ENCODE results near the gene TUBB4B.
A peak's percentile ranks its signal among the peaks of the same experiment; 100 is the strongest.
"Not testable (repeated sequence)": the region's sequence is repeated elsewhere in the genome, so short reads cannot be mapped to it uniquely, and the experiment has no call there.

The TUBB4B gene

DNA sequence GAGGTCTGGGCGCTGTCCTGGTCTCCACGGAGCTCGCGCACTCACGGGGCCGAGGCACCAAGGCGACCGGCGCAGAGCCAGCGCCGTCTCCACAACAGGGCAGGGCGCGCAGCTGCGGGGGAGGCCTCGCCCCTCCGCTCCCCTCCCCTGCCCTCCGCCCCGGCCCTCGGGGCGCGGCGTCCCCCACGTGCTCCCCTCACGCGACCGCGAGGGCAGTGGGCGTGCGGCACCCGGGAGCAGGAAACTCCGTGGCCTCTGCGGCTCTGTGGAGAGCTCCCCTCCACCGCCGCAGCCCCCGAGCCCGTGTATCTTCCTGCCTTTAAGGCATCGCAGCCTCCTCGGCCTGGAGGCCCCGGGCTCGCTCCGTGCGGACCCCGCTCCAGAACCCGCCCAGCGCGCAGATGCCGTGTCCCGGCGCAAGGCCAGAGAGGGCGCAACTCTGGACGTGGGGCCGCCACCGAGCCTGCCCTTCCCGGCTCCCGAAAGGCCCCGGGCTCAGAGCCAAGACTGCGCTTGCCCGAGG is 708 bp upstream of the TUBB4B start:
- Histone ChIP-seq H3K27ac (ENCODE audit: low read depth, low read length) (peak overlapping the region; percentile 91), H3K4me2 (ENCODE audit: low read depth, low read length, poor library complexity, severe bottlenecking) (peak overlapping the region; percentile 83), H2AFZ (ENCODE audit: low read depth, low read length, severe bottlenecking) (peak overlapping the region; percentile 86), H3K9me3 (ENCODE audit: insufficient read depth, low read length) (no peaks in the 10 kb centered on the region), H3K9ac (ENCODE audit: low read length) (peak overlapping the region; percentile 95), H3K27me3 (ENCODE audit: low read length) (no peaks in the 10 kb centered on the region), H3K79me2 (ENCODE audit: insufficient read depth, low read length) (peaks cover 15% of the 10 kb centered on the region), H3F3A (ENCODE audit: insufficient read depth) (peaks cover 7% of the 10 kb centered on the region; the same call in 1 of the 2 replicates), H3K4me3 (ENCODE audit: insufficient read depth, low read length, poor library complexity, severe bottlenecking) (peak overlapping the region; percentile 85), H4K20me1 (ENCODE audit: low read depth, low read length) (peaks cover 9% of the 10 kb centered on the region; the same call in 1 of the 2 replicates), H3K36me3 (ENCODE audit: low read length) (peaks cover 8% of the 10 kb centered on the region; the same call in 1 of the 2 replicates), H3K9me2 (replicated peaks; ENCODE audit: insufficient read depth, low read length) (no peaks in the 10 kb centered on the region)
- TF ChIP-seq EZH2phosphoT487 (conservative IDR thresholded peaks at IDR 0.05; ENCODE audit: low read length): no peak
- TF ChIP-seq, protein P1, sequence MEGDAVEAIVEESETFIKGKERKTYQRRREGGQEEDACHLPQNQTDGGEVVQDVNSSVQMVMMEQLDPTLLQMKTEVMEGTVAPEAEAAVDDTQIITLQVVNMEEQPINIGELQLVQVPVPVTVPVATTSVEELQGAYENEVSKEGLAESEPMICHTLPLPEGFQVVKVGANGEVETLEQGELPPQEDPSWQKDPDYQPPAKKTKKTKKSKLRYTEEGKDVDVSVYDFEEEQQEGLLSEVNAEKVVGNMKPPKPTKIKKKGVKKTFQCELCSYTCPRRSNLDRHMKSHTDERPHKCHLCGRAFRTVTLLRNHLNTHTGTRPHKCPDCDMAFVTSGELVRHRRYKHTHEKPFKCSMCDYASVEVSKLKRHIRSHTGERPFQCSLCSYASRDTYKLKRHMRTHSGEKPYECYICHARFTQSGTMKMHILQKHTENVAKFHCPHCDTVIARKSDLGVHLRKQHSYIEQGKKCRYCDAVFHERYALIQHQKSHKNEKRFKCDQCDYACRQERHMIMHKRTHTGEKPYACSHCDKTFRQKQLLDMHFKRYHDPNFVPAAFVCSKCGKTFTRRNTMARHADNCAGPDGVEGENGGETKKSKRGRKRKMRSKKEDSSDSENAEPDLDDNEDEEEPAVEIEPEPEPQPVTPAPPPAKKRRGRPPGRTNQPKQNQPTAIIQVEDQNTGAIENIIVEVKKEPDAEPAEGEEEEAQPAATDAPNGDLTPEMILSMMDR (IDR thresholded peaks at IDR 0.05; ENCODE audit: insufficient read depth, low read length, poor library complexity, severe bottlenecking): no peak

DNA sequence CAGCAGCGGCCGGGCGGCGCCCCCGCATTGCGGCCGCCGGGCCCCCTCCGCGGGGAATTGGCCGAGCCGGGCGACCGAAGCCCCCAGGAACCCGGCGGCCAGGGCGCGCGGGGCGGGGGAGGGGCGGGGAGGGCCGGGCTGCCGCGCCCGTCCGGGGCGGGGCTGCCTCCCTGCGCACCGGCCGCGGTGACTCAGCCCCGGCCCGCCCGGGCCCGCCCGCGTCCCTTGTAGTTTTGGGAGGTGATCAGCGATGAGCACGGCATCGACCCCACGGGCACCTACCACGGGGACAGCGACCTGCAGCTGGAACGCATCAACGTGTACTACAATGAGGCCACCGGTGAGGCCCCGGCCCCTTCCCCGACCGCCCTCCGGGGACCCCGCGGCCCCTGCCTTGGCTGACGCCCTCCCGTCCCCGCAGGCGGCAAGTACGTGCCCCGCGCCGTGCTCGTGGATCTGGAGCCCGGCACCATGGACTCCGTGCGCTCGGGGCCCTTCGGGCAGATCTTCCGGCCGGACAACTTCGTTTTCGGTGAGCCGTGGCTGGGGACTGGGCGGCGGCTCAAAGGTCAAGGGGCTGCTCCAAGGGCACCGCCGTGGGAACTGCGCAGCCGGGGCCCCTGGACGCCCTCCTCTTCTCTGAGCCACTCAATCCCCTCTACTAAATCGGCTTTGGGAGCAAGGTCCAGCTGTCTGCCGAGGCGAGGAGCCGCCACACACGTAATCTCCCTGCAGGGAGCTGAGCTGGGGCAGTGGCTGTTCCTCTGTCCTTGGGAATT is 592 bp downstream of the TUBB4B start:
- no peak for TF ChIP-seq EZH2phosphoT487 (conservative IDR thresholded peaks at IDR 0.05; ENCODE audit: low read length)
- TF ChIP-seq, protein P1 (IDR thresholded peaks at IDR 0.05; ENCODE audit: insufficient read depth, low read length, poor library complexity, severe bottlenecking): no peak
- peak overlapping the region; percentile 93 for H3K4me3 ChIP-seq (ENCODE audit: insufficient read depth, low read length, poor library complexity, severe bottlenecking)
- peak overlapping the region; percentile 64 for H3K4me2 ChIP-seq (ENCODE audit: low read depth, low read length, poor library complexity, severe bottlenecking)
- H3K79me2 ChIP-seq (ENCODE audit: insufficient read depth, low read length): peaks cover 15% of the 10 kb centered on the region
- no peaks in the 10 kb centered on the region for H3K27me3 ChIP-seq (ENCODE audit: low read length)
- H4K20me1 ChIP-seq (ENCODE audit: low read depth, low read length): peaks cover 9% of the 10 kb centered on the region; the same call in 1 of the 2 replicates
- H2AFZ ChIP-seq (ENCODE audit: low read depth, low read length, severe bottlenecking): no peak overlapping the region
- H3K36me3 ChIP-seq (ENCODE audit: low read length): peaks cover 8% of the 10 kb centered on the region; the same call in 1 of the 2 replicates
- peak overlapping the region; percentile 68 for H3K27ac ChIP-seq (ENCODE audit: low read depth, low read length)
- H3K9me2 ChIP-seq (replicated peaks; ENCODE audit: insufficient read depth, low read length): no peaks in the 10 kb centered on the region
- H3K9me3 ChIP-seq (ENCODE audit: insufficient read depth, low read length): no peaks in the 10 kb centered on the region
- peaks cover 7% of the 10 kb centered on the region; the same call in 1 of the 2 replicates for H3F3A ChIP-seq (ENCODE audit: insufficient read depth)
- peak overlapping the region; percentile 97 for H3K9ac ChIP-seq (ENCODE audit: low read length)

DNA sequence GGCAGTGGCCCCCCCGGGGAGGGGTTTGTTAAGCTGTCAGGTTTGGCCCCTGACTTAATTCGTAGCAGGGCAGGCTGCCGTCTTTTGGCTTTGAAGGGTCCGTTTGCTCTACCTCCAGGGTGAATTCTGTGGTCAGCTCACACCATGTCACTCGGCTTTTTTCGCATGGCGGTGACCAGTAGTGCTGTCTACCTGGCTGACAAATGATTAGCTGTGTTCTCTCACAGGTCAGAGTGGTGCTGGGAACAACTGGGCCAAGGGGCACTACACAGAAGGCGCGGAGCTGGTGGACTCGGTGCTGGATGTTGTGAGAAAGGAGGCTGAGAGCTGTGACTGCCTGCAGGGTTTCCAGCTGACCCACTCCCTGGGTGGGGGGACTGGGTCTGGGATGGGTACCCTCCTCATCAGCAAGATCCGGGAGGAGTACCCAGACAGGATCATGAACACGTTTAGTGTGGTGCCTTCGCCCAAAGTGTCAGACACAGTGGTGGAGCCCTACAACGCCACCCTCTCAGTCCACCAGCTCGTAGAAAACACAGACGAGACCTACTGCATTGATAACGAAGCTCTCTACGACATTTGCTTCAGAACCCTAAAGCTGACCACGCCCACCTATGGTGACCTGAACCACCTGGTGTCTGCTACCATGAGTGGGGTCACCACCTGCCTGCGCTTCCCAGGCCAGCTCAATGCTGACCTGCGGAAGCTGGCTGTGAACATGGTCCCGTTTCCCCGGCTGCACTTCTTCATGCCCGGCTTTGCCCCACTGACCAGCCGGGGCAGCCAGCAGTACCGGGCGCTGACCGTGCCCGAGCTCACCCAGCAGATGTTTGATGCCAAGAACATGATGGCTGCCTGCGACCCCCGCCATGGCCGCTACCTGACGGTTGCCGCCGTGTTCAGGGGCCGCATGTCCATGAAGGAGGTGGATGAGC is 1.4 kb downstream of the TUBB4B start:
- TF ChIP-seq, protein P1 (IDR thresholded peaks at IDR 0.05; ENCODE audit: insufficient read depth, low read length, poor library complexity, severe bottlenecking): no peak
- no peak for TF ChIP-seq EZH2phosphoT487 (conservative IDR thresholded peaks at IDR 0.05; ENCODE audit: low read length)
- Histone ChIP-seq H4K20me1 (ENCODE audit: low read depth, low read length) (peaks cover 9% of the 10 kb centered on the region; the same call in 1 of the 2 replicates), H3F3A (ENCODE audit: insufficient read depth) (peaks cover 7% of the 10 kb centered on the region; the same call in 1 of the 2 replicates), H3K27me3 (ENCODE audit: low read length) (no peaks in the 10 kb centered on the region), H3K79me2 (ENCODE audit: insufficient read depth, low read length) (peaks cover 15% of the 10 kb centered on the region), H3K9ac (ENCODE audit: low read length) (peak overlapping the region; percentile 97), H2AFZ (ENCODE audit: low read depth, low read length, severe bottlenecking) (no peak overlapping the region), H3K4me2 (ENCODE audit: low read depth, low read length, poor library complexity, severe bottlenecking) (peak overlapping the region; percentile 64), H3K9me3 (ENCODE audit: insufficient read depth, low read length) (no peaks in the 10 kb centered on the region), H3K27ac (ENCODE audit: low read depth, low read length) (no peak overlapping the region), H3K36me3 (ENCODE audit: low read length) (peaks cover 8% of the 10 kb centered on the region; the same call in 1 of the 2 replicates), H3K4me3 (ENCODE audit: insufficient read depth, low read length, poor library complexity, severe bottlenecking) (peak overlapping the region; percentile 93), H3K9me2 (replicated peaks; ENCODE audit: insufficient read depth, low read length) (no peaks in the 10 kb centered on the region)

DNA sequence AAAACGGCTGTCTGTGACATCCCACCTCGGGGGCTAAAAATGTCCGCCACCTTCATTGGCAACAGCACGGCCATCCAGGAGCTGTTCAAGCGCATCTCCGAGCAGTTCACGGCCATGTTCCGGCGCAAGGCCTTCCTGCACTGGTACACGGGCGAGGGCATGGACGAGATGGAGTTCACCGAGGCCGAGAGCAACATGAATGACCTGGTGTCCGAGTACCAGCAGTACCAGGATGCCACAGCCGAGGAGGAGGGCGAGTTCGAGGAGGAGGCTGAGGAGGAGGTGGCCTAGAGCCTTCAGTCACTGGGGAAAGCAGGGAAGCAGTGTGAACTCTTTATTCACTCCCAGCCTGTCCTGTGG is 2.2 kb downstream of the TUBB4B start:
- not testable (repeated sequence) for H3K9ac ChIP-seq (ENCODE audit: low read length); H3F3A ChIP-seq (ENCODE audit: insufficient read depth); H3K9me3 ChIP-seq (ENCODE audit: insufficient read depth, low read length); H3K36me3 ChIP-seq (ENCODE audit: low read length); H2AFZ ChIP-seq (ENCODE audit: low read depth, low read length, severe bottlenecking); H3K9me2 ChIP-seq (replicated peaks; ENCODE audit: insufficient read depth, low read length); H4K20me1 ChIP-seq (ENCODE audit: low read depth, low read length); H3K4me2 ChIP-seq (ENCODE audit: low read depth, low read length, poor library complexity, severe bottlenecking); H3K27me3 ChIP-seq (ENCODE audit: low read length); H3K27ac ChIP-seq (ENCODE audit: low read depth, low read length); H3K4me3 ChIP-seq (ENCODE audit: insufficient read depth, low read length, poor library complexity, severe bottlenecking)
- peaks cover 15% of the 10 kb centered on the region for H3K79me2 ChIP-seq (ENCODE audit: insufficient read depth, low read length)
